Ishikawa (cell line): ENCODE data around the gene GRIN2A.

Source experiments
- CEBPB ChIP-seq: IDR thresholded peaks from 2 replicates; pipeline ENCODE4 v1.6.1; 2012
- CREB1 ChIP-seq: IDR thresholded peaks from 2 replicates; pipeline ENCODE4 v1.6.1; 2012; ENCODE audit warnings: low read depth
- EGR1 ChIP-seq: IDR thresholded peaks from 2 replicates; pipeline ENCODE4 v1.6.1; 2012
- EP300 ChIP-seq: IDR thresholded peaks from 2 replicates; pipeline ENCODE4 v1.6.1; 2012; ENCODE audit warnings: borderline replicate concordance
- FOXM1 ChIP-seq: IDR thresholded peaks from 2 replicates; pipeline ENCODE4 v1.6.1; 2012; ENCODE audit warnings: low read depth, borderline replicate concordance
- RAD21 ChIP-seq: IDR thresholded peaks from 2 replicates; pipeline ENCODE4 v1.6.1; 2012; ENCODE audit warnings: low read depth
- REST ChIP-seq: IDR thresholded peaks from 2 replicates; pipeline ENCODE4 v1.6.1; 2012; ENCODE audit warnings: low read depth, mild to moderate bottlenecking
- TAF1 ChIP-seq: IDR thresholded peaks from 2 replicates; pipeline ENCODE4 v1.6.1; 2012; ENCODE audit warnings: low read depth, mild to moderate bottlenecking
- TCF12 ChIP-seq: IDR thresholded peaks from 2 replicates; pipeline ENCODE4 v1.6.1; 2012; ENCODE audit warnings: low read depth
- TEAD4 ChIP-seq: IDR thresholded peaks from 2 replicates; pipeline ENCODE4 v1.6.1; 2012
- YY1 ChIP-seq: IDR thresholded peaks from 2 replicates; pipeline ENCODE4 v1.6.1; 2012; ENCODE audit warnings: low read depth
- ZBTB7A ChIP-seq: IDR thresholded peaks from 2 replicates; pipeline ENCODE4 v1.6.1; 2012; ENCODE audit warnings: low read depth
- TF ChIP-seq, protein P1 (sequence below): IDR thresholded peaks from 2 replicates; pipeline ENCODE4 v1.6.1; 2012
- TF ChIP-seq, protein P2 (sequence below): IDR thresholded peaks from 2 replicates; pipeline ENCODE4 v1.6.1; 2012

DNA sequence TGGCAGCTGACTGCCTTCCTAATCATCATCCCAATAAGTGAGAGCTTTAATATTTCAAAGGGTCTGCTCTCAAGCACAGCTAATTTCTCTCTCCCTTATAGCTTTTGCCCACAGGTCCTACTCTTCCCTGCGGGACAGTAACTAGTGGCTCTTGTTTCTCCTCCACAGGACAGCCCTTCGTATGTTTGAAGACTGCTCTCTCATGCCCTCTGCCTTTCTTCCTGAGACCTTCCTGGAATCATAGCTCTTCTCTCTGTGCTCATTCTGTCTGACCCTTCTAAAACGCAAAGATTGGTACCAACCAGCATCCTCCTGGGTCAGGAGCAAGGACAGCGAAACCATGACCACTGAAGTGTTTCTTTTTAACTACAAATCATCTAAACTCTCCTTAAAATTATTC lies 168.9 kb downstream of the GRIN2A start:
- TF ChIP-seq, protein P1, sequence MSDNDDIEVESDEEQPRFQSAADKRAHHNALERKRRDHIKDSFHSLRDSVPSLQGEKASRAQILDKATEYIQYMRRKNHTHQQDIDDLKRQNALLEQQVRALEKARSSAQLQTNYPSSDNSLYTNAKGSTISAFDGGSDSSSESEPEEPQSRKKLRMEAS, result no peak
- TF ChIP-seq REST (no peak), RAD21 (no peak), TCF12 (no peak), CEBPB (no peak), EGR1 (no peak), EP300 (no peak), TAF1 (no peak), FOXM1 (no peak), YY1 (no peak), TEAD4 (no peak), ZBTB7A (no peak), CREB1 (no peak)
- TF ChIP-seq, protein P2, sequence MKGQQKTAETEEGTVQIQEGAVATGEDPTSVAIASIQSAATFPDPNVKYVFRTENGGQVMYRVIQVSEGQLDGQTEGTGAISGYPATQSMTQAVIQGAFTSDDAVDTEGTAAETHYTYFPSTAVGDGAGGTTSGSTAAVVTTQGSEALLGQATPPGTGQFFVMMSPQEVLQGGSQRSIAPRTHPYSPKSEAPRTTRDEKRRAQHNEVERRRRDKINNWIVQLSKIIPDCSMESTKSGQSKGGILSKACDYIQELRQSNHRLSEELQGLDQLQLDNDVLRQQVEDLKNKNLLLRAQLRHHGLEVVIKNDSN, result no peak
